ENCODE data around the gene DSP. TPM values are rescaled to one million over a fixed set of nuclear protein-coding genes. Genes with fewer than 3 reads are reported as not detected.

Gene DSP
- total and polyA plus RNA-seq, 2 donors from 2014 or later, result 14.7 to 96.2 TPM

DNA sequence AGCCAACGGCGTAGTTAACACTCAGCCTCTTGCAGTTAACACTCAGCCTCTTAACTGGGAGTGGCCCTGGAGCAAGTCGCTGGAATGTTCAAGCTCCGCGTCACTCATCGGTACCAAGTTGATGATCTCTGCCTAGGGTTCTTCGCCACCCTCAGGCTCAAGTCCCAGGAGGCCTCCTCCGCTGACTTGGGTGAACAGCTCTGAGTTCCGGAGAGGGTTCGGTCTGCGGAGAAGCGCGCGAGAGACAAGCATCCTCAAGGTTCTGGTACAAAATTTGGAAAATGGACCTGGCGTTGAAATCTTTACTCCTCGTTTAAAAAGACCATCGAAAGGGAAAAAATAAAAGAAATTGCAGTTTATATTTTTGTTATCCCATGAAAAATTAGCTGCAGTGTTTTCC is 876 bp upstream of the DSP start:
- Histone ChIP-seq H3K27me3 (ENCODE audit: control insufficient read depth, insufficient read depth, low read length) (peaks cover 4% of the 10 kb centered on the region), H3K4me1 (ENCODE audit: control insufficient read depth in 2 of 3, insufficient read depth in 2 of 3, low read depth in 1 of 3, low read length in 3 of 3) (peaks cover 0 to under 1% (median 0%) of the 10 kb centered on the region in 3 donors), H3K4me3 (ENCODE audit: low read length in 3 of 3) (peak overlapping the region; percentile 8 to 75 (median 53)), H3K9ac (ENCODE audit: low read length in 3 of 3) (peak overlapping the region in 1 of 3 donors; percentile 67), H3K36me3 (ENCODE audit: control insufficient read depth in 2 of 3, insufficient read depth in 3 of 3, low read length in 3 of 3) (no peaks in the 10 kb centered on the region), H3K9me3 (ENCODE audit: control insufficient read depth in 2 of 3, insufficient read depth in 1 of 3, low read length in 3 of 3) (no peaks in the 10 kb centered on the region), H3K27ac (ENCODE audit: low read depth in 2 of 2, low read length in 2 of 2) (peak overlapping the region; percentile 36 to 52)
- peak in 4 of 5 donors; percentile 49 to 74 (median 66) for DNase-seq
- TF ChIP-seq, protein P1, sequence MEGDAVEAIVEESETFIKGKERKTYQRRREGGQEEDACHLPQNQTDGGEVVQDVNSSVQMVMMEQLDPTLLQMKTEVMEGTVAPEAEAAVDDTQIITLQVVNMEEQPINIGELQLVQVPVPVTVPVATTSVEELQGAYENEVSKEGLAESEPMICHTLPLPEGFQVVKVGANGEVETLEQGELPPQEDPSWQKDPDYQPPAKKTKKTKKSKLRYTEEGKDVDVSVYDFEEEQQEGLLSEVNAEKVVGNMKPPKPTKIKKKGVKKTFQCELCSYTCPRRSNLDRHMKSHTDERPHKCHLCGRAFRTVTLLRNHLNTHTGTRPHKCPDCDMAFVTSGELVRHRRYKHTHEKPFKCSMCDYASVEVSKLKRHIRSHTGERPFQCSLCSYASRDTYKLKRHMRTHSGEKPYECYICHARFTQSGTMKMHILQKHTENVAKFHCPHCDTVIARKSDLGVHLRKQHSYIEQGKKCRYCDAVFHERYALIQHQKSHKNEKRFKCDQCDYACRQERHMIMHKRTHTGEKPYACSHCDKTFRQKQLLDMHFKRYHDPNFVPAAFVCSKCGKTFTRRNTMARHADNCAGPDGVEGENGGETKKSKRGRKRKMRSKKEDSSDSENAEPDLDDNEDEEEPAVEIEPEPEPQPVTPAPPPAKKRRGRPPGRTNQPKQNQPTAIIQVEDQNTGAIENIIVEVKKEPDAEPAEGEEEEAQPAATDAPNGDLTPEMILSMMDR (IDR thresholded peaks at IDR 0.05; ENCODE audit: borderline replicate concordance, extremely low read depth, insufficient read depth), result no peak
- intact Hi-C loops (cut with DNase I), result no loop called here
- FAIRE-seq, result no peak

DNA sequence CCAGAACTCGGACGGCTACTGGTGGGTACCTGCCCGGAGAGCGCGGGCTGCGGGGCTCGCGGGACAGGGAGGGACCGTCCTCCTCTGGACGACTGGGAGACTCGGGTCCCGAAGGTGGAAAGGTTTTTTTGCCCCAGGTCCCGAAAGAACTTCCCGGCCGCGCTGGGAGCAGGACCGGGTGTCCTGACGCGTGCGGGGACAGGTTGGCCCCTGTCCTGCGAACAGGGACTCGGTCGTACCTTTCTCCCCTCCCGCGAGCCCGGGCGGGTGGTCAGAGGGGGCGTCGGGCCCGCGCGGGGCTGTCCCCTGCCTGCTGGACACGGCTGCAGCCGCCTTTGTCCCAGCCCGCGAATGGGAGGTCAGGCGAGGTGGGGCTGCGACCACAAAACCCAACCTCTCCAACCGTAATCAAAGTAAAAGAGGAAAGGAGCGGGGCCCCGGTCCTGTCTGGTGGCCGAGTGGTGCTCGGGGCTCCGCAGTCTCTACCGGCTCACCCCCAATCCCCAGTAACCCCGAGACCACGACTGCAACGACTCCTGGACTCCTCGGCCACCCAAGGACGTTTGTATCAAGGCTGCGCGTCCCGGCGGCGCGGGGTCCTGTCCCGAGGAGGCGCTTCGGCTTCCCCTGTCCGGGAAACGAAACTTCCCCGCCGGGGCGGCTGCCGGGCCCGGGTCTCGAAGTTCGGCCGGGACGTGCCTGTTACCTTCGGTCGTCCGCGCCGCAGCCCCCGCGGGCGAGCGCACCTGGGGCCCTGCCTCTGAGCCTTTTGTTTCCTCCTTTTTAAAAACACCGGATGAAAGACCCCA is 798 bp downstream of the DSP start:
- FAIRE-seq, result no peak
- Histone ChIP-seq H3K4me3 (ENCODE audit: low read length in 3 of 3) (peak overlapping the region; percentile 40 to 75 (median 65)), H3K9ac (ENCODE audit: low read length in 3 of 3) (peak overlapping the region in 2 of 3 donors; percentile 71 to 74), H3K36me3 (ENCODE audit: control insufficient read depth in 2 of 3, insufficient read depth in 3 of 3, low read length in 3 of 3) (no peaks in the 10 kb centered on the region), H3K27ac (ENCODE audit: low read depth in 2 of 2, low read length in 2 of 2) (peak overlapping the region; percentile 82 to 85), H3K9me3 (ENCODE audit: control insufficient read depth in 2 of 3, insufficient read depth in 1 of 3, low read length in 3 of 3) (no peaks in the 10 kb centered on the region), H3K4me1 (ENCODE audit: control insufficient read depth in 2 of 3, insufficient read depth in 2 of 3, low read depth in 1 of 3, low read length in 3 of 3) (peaks cover 0 to 2% (median 0%) of the 10 kb centered on the region in 3 donors), H3K27me3 (ENCODE audit: control insufficient read depth, insufficient read depth, low read length) (peaks cover 4% of the 10 kb centered on the region)
- TF ChIP-seq, protein P1 (IDR thresholded peaks at IDR 0.05; ENCODE audit: borderline replicate concordance, extremely low read depth, insufficient read depth), result no peak
- DNase-seq, result peak; percentile 58 to 85 (median 70)
- intact Hi-C loops (cut with DNase I), result no loop called here

DNA sequence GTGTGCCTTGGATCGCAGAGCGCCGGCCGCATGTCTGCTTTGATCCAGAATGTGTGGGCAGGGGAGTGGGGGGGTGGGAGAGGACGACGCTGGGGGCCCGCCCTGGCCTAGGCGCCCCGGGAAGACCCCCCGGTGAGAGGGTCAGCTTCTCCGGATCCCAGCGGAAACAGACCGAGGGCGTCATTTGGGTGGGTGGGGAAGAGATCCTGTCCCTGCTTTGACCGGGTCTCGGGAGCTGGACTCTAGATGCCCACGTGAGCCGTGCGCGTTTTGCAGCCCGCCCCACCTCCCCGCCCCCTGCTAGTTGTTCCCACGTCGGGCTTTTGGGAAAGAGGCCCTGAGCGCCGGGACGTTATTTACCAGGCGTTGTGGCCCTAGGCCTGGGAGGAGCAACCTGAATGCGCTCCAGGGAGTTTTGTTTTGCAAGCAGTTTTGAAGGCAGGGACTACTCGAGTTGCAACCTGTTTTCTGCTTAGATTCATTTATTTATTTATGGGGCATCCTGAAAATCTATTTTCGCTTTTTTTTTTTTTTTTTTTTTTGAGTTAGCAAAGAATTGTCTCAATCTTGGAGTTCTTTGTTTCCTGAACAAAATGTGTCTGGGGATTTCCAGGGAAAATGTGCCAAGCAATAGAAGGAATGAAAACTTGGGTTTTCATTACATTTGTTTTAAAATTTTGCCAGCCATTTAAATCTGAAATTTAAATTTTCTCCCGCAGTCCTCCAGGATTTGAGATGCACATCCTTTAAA is 1.6 kb downstream of the DSP start:
- H3K27ac ChIP-seq (ENCODE audit: low read depth in 2 of 2, low read length in 2 of 2), result peak overlapping the region; percentile 82 to 85
- H3K9ac ChIP-seq (ENCODE audit: low read length in 3 of 3), result peak overlapping the region in 1 of 3 donors; percentile 74
- H3K4me3 ChIP-seq (ENCODE audit: low read length in 3 of 3), result peak overlapping the region; percentile 43 to 75 (median 65)
- H3K27me3 ChIP-seq (ENCODE audit: control insufficient read depth, insufficient read depth, low read length), result peaks cover 4% of the 10 kb centered on the region
- H3K9me3 ChIP-seq (ENCODE audit: control insufficient read depth in 2 of 3, insufficient read depth in 1 of 3, low read length in 3 of 3), result no peaks in the 10 kb centered on the region
- TF ChIP-seq, protein P1 (IDR thresholded peaks at IDR 0.05; ENCODE audit: borderline replicate concordance, extremely low read depth, insufficient read depth), result no peak
- FAIRE-seq, result no peak
- intact Hi-C loops (cut with DNase I), result no loop called here
- no peaks in the 10 kb centered on the region for H3K36me3 ChIP-seq (ENCODE audit: control insufficient read depth in 2 of 3, insufficient read depth in 3 of 3, low read length in 3 of 3)
- DNase-seq, result peak; percentile 82 to 89 (median 85)
- H3K4me1 ChIP-seq (ENCODE audit: control insufficient read depth in 2 of 3, insufficient read depth in 2 of 3, low read depth in 1 of 3, low read length in 3 of 3), result peaks cover 0 to 2% (median 0%) of the 10 kb centered on the region in 3 donors
